Measurements from ENCODE around the gene MMP2.

DNA sequence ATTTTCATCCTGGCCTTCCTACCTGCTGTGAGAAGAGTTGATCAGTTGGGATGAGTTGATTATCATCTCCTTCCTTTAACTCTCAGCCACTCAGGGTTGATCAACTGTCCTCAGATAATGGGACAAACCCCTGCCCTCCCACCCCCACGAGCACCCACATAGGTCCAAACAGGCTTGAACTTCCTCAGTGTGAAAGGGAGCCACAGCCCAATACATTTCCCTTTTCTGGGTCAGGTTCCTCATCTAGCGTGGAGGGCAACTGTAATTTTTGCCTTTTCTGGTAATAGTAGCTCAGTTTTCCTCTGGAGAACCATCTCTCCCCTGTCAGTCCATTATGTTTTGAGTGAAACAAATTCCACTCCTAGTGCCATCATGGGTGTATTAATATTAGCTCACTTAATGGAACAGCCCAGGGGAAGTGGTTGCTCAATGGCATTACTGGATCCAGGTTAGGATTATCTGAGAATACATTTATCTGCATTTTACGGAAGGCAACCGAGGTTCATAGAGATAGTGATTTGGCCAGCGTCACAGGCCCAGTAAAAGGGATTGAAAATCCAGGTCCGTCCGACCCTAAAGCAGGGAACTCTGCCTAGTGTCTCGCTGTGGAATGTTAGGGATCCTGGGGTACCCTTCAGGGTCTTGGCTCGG lies 29.4 kb downstream of the MMP2 start:
- TF ChIP-seq, protein P1, sequence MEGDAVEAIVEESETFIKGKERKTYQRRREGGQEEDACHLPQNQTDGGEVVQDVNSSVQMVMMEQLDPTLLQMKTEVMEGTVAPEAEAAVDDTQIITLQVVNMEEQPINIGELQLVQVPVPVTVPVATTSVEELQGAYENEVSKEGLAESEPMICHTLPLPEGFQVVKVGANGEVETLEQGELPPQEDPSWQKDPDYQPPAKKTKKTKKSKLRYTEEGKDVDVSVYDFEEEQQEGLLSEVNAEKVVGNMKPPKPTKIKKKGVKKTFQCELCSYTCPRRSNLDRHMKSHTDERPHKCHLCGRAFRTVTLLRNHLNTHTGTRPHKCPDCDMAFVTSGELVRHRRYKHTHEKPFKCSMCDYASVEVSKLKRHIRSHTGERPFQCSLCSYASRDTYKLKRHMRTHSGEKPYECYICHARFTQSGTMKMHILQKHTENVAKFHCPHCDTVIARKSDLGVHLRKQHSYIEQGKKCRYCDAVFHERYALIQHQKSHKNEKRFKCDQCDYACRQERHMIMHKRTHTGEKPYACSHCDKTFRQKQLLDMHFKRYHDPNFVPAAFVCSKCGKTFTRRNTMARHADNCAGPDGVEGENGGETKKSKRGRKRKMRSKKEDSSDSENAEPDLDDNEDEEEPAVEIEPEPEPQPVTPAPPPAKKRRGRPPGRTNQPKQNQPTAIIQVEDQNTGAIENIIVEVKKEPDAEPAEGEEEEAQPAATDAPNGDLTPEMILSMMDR (IDR thresholded peaks at IDR 0.05) = no peak
- TF ChIP-seq, protein P2, sequence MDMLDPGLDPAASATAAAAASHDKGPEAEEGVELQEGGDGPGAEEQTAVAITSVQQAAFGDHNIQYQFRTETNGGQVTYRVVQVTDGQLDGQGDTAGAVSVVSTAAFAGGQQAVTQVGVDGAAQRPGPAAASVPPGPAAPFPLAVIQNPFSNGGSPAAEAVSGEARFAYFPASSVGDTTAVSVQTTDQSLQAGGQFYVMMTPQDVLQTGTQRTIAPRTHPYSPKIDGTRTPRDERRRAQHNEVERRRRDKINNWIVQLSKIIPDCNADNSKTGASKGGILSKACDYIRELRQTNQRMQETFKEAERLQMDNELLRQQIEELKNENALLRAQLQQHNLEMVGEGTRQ (CRISPR knock-in tag; IDR thresholded peaks at IDR 0.05) = no peak
- no peak for TF ChIP-seq SMAD3 (CRISPR knock-in tag; IDR thresholded peaks at IDR 0.05; ENCODE audit: borderline replicate concordance)
- no peak for TF ChIP-seq ESRRA (CRISPR knock-in tag; IDR thresholded peaks at IDR 0.05; ENCODE audit: borderline replicate concordance)
- TF ChIP-seq CREB1 (CRISPR knock-in tag; IDR thresholded peaks at IDR 0.05) = no peak
- TF ChIP-seq, protein P3, sequence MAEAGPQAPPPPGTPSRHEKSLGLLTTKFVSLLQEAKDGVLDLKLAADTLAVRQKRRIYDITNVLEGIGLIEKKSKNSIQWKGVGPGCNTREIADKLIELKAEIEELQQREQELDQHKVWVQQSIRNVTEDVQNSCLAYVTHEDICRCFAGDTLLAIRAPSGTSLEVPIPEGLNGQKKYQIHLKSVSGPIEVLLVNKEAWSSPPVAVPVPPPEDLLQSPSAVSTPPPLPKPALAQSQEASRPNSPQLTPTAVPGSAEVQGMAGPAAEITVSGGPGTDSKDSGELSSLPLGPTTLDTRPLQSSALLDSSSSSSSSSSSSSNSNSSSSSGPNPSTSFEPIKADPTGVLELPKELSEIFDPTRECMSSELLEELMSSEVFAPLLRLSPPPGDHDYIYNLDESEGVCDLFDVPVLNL (CRISPR knock-in tag; IDR thresholded peaks at IDR 0.05; ENCODE audit: borderline replicate concordance, low read depth) = no peak
- TF ChIP-seq HMGA2 (CRISPR knock-in tag; IDR thresholded peaks at IDR 0.05) = no peak
- no peak for TF ChIP-seq CBFB (CRISPR knock-in tag; IDR thresholded peaks at IDR 0.05; ENCODE audit: low read depth)
- no peak for TF ChIP-seq FOXP1 (CRISPR knock-in tag; IDR thresholded peaks at IDR 0.05; ENCODE audit: borderline replicate concordance)
- no peak for TF ChIP-seq ATF1 (CRISPR knock-in tag; IDR thresholded peaks at IDR 0.05)

All from WTC11 (cell line).